ENCODE data around the gene PLCH1.

The PLCH1 gene

GRCh38 chr3:155554777-155555451 is 190.0 kb downstream of the PLCH1 start:
- no peak overlapping the region for H3K4me3 ChIP-seq (ENCODE audit: low read depth, low read length)

DNA sequence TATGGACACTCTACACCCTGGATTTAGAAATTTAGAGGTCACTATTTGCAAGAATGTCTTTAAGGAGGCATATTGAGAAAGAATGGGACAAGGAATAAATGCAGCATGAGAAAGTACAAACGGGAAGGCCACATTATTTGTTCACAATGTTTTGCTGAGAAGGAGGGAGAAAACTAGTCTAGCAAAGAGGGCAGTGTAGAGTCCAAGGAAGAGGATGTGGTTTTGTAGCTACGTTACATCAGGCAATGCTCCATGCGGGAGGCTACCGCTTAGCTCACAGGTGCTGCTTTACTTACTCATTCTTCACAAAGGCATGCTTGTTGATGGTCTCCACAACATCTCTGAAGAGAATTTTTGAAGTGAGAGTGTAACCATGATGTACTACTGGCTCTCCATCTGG is 191.1 kb downstream of the PLCH1 start:
- no peak overlapping the region for H3K4me3 ChIP-seq (ENCODE audit: low read depth, low read length)

- no peak overlapping the region for H3K4me3 ChIP-seq (ENCODE audit: low read depth, low read length)
Measured at GRCh38 chr3:155553326-155553725, 191.5 kb downstream of the PLCH1 start.

DNA sequence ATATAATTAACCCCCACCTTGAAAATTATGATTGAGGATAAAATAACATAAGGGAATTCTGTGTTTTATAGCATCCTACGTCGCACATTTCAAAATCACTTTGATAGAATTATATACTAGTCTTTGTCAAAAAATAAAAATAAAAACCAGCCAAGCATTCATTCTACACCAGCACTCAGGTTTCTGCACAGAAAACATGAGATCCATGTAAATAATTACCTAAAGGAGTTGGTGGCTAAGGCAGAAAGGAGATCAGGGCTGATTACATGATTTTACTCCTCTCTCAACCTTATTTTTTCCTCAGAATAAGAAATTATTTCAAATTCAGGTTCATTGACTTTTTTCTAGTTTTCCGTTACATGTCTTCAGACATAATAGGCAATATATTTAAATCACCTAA is 194.5 kb downstream of the PLCH1 start:
- no peak overlapping the region for H3K4me3 ChIP-seq (ENCODE audit: low read depth, low read length)

GRCh38 chr3:155549087-155549486 is 195.8 kb downstream of the PLCH1 start:
- H3K4me3 ChIP-seq (ENCODE audit: low read depth, low read length) = no peak overlapping the region

DNA sequence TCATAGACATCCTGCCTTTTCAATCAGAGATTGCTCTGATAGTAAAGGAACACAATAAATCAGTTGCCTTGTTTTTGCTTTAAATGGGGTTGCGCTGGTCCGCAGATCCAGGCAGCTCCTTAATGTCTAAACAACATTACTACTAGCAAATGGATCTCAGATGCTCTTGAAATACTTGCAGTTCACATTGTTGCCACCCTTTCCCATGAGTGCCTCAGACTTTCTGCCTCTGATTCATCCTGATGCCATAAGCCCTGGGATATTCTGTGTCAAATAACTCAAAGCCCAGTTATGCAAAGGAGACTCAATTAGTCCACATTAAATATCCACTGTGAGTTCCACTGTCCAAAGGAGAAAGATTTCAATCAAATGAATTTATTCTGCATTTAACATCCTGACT is 196.7 kb downstream of the PLCH1 start:
- H3K4me3 ChIP-seq (ENCODE audit: low read depth, low read length) = no peak overlapping the region

GRCh38 chr3:155535098-155535497 is 209.8 kb downstream of the PLCH1 start:
- no peak overlapping the region for H3K4me3 ChIP-seq (ENCODE audit: low read depth, low read length)

- no peak overlapping the region for H3K4me3 ChIP-seq (ENCODE audit: low read depth, low read length)
Measured at GRCh38 chr3:155528579-155528978, 216.3 kb downstream of the PLCH1 start.

DNA sequence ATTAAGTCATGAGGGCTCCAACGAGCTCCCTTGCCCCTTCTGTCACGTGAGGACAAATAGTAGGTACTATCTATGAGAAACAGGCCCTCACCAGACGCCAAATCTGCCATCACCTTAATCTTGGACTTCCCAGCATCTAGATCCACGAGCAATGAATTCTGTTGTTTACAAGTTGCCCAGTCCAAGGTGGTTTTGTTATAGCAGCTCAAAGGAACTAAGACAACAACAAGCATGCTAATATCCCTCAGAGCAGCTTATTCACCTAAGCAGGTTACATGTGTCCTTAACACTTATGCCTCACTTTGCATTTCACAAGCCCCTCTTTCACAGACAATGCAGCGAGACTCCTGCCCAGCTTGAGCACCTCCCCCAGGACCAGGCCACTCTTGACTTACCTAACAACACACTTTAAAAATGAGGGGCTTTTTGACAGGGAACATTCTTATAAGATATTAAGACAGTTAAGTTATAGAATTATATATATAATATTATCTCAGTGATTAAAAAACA is 219.5 kb downstream of the PLCH1 start:
- no peak overlapping the region for H3K4me3 ChIP-seq (ENCODE audit: low read depth, low read length)

GRCh38 chr3:155520463-155520862 is 224.4 kb downstream of the PLCH1 start:
- H3K4me3 ChIP-seq (ENCODE audit: low read depth, low read length) = no peak overlapping the region

DNA sequence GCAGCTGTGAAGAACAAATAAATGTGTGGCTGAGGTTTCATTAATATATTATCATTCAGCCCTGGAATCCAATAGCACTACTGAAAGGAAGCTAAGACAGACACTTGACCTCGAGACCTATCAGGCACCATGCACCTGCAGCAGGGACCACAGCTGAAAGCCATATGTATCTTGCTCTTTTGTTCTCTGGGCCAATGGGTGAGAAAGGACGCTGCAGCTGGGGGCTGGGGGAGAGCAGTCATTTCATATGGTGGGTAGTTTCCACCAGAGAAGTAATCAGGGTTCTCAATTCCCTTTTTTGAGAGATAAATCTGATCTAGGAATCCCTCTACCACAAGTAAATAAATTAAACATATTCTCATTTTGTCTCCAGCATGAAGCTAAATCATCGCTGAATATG is 225.8 kb downstream of the PLCH1 start:
- H3K4me3 ChIP-seq (ENCODE audit: low read depth, low read length) = no peak overlapping the region

GRCh38 chr3:155517903-155518302 is 227.0 kb downstream of the PLCH1 start:
- H3K4me3 ChIP-seq (ENCODE audit: low read depth, low read length) = no peak overlapping the region

DNA sequence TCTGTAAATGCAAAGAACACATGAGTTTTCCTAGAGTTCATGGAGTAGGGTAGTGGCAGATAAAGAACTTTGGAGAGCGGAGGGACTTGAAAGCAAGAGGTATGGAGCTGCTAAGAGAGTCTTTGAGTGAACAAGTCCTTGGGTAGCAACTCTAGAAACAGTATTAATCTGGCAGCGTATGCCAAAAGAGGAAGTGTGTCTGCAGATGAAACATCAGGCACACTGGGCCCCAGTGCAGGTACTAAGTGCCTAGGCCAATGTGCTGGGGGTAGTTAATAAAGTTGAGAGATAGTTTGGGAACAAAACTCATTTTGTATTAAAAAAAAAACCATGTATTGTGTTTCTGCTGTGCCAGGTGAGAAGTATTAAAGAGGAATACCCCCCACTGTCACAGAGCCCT is 228.4 kb downstream of the PLCH1 start:
- H3K4me3 ChIP-seq (ENCODE audit: low read depth, low read length) = no peak overlapping the region

DNA sequence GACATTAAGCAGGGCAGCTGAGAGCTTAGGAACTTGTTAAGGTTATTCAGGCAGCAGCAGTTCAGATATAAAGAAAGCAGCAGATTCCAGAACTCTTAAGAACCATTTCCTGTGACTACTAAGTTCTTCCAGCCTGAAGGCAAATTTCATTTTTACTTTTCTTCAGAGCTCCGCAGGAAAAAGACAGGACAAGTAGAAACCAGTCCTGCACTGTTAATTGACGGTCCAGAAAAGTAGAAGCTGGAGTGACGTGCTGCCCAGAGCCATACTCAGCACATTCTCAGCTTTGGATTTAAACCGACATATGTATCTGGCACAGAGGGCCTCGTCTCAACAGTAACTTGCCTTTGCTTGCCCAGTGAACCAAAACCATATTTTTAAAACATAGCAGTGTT is 232.0 kb downstream of the PLCH1 start:
- no peak overlapping the region for H3K4me3 ChIP-seq (ENCODE audit: low read depth, low read length)

DNA sequence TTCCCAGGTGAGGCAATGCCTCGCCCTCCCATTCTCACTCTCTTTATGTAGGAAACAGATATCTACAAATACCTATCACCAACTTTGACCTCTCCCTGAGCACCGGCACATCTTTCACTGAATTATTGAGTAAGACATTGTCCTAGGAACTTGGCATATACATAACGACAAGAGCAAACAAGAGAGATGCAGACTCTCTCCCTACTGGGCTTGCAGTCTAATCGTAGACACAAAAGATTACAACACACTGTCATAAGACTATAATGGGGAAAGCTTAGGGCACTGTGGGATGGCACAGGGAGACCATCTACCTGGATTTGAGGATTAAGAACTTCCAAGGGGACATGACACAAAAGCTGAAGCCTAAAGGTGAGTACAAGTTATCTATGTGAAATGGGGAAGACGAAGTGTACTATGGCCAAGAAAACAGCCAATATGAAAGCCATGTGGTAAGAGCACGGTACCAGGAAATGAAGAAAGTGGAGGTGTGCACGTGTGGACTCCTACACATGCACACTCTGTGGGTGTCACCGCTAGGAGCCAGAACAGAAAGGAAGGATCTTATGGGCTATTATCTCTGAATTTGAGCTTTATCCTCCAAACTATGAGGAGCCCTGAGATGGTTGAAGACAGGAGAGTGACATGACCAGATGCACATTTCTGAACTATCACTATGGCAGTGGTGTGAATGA is 232.6 kb downstream of the PLCH1 start:
- H3K4me3 ChIP-seq (ENCODE audit: low read depth, low read length) = no peak overlapping the region

GRCh38 chr3:155504682-155505081 is 240.2 kb downstream of the PLCH1 start:
- H3K4me3 ChIP-seq (ENCODE audit: low read depth, low read length) = no peak overlapping the region

- no peak overlapping the region for H3K4me3 ChIP-seq (ENCODE audit: low read depth, low read length)
Measured at GRCh38 chr3:155502630-155503029, 242.2 kb downstream of the PLCH1 start.

- no peak overlapping the region for H3K4me3 ChIP-seq (ENCODE audit: low read depth, low read length)
Measured at GRCh38 chr3:155500194-155500818, 244.6 kb downstream of the PLCH1 start.

DNA sequence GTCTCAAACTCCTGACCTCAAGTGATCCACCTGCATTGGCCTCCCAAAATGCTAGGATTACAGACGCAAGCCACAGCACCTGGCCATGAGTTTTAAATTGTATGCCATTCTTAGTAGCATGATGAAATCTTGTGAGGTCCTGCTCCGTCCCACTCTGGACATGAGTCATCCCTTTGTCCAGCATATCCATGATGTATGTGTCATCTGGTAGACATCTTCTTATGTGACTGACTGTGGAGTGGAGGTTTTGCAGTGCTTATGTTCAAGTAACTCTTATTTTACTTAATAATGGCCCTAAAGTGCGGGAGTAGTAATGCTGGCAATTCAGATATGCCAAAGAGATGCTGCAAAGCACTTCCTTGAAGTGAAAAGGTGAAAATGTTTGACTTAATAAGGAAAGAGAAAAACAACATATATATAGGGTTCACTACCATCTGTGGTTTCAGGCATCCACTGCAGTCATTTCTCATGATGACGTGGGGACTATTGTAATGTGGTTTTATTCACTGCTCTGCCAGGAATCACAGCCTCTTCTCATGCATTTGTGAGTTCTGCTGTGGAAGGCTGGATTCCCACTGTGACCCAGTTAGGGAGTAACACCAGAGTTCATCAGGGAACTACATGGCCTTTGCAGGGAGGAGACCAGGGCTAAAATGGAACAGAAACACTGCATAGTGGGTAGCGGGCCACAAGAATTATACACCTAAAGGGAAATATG is 246.8 kb downstream of the PLCH1 start:
- no peak overlapping the region for H3K4me3 ChIP-seq (ENCODE audit: low read depth, low read length)

DNA sequence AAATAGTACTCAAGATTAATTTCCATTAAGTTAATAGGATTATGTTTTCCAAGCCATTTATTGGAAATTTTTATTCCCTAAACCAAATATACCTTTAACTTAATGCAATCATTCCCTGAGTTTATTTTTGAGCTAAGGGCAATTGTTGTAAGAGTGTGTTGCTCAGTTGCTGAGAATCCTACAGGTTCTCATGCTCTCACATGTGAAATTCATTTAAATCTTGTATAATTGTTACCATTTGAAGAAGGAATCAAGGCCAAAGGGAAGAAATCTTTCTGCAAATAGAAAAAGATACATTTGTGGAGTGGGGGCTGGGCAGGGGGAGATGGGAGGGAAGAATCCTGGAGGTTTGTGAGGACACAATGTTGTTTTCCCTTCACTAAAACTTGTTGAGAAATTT is 248.7 kb downstream of the PLCH1 start:
- no peak overlapping the region for H3K4me3 ChIP-seq (ENCODE audit: low read depth, low read length)

DNA sequence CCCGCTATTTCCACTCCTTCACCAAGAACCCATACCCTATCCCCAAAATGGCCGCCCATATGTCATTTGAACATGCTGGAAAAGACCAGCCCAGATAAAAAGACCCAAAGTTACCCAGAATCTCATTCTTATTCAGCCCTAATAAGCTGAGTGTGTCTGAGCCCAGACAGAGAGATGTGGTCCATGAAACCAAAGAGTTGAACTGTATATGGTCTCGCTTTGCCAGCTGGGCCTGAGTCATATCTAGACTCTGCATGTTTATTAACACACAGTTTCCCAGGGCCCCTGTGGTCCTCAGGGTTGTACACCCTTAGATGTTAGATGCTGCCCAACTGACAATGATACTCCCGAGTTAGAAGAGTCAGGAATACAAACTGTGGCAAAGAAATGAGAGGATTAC is 249.5 kb downstream of the PLCH1 start:
- no peak overlapping the region for H3K4me3 ChIP-seq (ENCODE audit: low read depth, low read length)
